HG03342 (cell line): ENCODE results near the gene KRTAP5-9.
"Not testable (repeated sequence)": the region's sequence is repeated elsewhere in the genome, so short reads cannot be mapped to it uniquely, and the experiment has no call there.

ENCODE experiments used
- ATAC-seq: cut with Tn5 transposase; IDR thresholded peaks from one replicate; pipeline ENCODE4 v1.9.1; 2021; ENCODE audit warnings: mild to moderate bottlenecking, moderate library complexity; ENCODE audit not compliant: unreplicated experiment

Gene KRTAP5-9

GRCh38 chr11:71548120-71548519, at the start of gene KRTAP5-9:
Gene KRTAP5-9 (plus strand): TSS chr11:71548420. CDS start chr11:71548658, 238 bp downstream.
- no peak for ATAC-seq

- ATAC-seq = no peak
These were observed 49.1 kb upstream of the KRTAP5-9 start for GRCh38 chr11:71499125-71499524.

GRCh38 chr11:71499546-71499945, 48.7 kb upstream of the KRTAP5-9 start:
- ATAC-seq = no peak

- ATAC-seq = no peak
These were observed 47.6 kb upstream of the KRTAP5-9 start for GRCh38 chr11:71500601-71501021.

DNA sequence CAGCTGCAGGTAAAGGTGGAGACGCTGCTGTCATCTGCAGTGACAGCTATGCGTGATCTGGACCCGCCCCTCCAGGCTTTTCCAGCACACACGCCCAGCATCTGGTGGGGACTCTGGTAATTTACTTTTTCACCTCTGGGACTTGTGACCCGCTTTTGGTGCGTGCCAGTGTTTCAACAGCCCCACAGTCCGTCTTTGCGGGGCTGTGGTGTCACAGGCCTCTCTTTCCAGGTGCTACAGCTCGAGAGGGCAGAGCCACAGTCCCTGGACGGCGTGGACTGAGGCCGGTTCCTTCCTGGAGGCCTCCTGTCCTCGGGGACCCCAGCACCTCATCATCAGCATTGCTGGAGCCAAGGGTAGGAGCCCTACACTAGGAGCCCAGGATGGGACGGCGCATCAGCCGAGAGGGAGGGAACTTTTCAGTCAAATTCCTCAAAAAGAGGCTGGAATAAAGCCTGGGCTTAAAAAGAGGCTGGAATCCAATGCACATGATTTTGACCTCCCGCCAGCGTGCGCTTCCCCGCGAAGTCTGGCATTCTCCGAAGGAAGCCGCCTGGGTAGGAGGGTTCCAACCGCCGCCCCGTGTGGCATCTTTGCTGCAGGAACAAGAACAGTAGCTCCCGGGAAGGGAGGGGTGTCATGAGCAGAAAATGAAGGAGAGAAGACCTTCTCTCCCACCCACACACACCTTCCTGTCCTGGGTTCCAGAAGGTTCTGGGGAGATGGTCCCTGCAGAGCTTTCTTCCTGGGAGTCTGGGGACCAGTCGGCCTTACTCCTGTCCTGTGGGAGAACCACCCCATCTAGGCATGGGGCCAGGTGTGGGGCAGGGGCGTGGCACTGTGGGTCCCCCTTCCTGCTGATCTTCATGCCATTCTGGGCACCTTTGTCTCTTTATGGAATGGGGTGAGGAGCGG, 46.9 kb upstream of the KRTAP5-9 start:
- no peak for ATAC-seq

GRCh38 chr11:71502026-71502425, 46.2 kb upstream of the KRTAP5-9 start:
- ATAC-seq = no peak

DNA sequence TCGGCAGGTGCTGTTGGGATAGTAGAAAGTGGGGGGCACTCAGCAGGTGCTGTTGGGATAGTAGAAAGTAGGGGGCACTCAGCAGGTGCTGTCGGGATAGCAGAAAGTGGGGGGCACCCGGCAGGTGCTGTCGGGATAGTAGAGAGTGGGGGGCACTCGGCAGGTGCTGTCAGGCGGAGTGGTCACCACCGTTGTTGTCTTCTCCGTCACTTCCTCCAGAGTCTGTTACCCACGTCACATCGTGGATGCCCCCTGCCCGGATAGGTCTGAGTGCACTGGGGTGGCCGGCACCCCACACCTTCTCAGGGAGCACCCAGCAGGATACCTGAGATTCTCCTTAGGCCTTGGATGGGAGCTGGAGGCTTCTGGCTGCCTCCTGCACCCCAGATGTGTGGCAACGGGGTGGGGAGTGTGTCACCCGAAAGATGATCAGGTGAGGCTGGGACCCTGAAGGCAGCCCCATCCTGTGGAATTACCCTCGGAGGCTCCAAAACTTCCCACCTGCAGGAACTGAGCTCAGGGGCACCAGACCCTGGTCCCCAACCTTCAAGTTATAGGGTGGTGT, 45.3 kb upstream of the KRTAP5-9 start:
- ATAC-seq = no peak

DNA sequence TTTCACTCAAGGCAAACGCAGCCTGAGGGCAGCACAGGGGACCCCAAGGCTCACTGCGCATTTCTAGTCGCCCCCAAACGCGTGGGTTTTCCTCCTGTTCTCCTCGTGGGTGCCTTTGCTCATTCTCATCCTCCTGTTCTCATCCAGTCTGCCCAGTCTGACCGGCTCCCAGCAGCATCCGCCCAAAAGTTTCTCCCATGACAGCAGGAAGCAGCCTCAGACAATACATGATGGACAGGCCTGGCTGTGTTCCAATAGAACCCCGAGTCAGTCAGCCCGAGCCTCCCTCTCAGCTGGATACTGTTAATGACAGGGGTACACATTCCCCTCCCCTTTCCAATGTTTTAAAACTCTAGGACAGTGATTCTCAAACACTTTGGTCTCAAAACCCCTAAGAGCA, 43.7 kb upstream of the KRTAP5-9 start:
- no peak for ATAC-seq

- ATAC-seq = no peak
These were observed 43.2 kb upstream of the KRTAP5-9 start for GRCh38 chr11:71505001-71505400.

- ATAC-seq = no peak
These were observed 42.4 kb upstream of the KRTAP5-9 start for GRCh38 chr11:71505781-71506180.

- ATAC-seq = no peak
These were observed 41.1 kb upstream of the KRTAP5-9 start for GRCh38 chr11:71507102-71507501.

- ATAC-seq = no peak
These were observed 29.4 kb upstream of the KRTAP5-9 start for GRCh38 chr11:71518506-71519471.

GRCh38 chr11:71519546-71519945, 28.7 kb upstream of the KRTAP5-9 start:
- ATAC-seq = no peak

GRCh38 chr11:71525188-71525937, 22.9 kb upstream of the KRTAP5-9 start:
- no peak for ATAC-seq

DNA sequence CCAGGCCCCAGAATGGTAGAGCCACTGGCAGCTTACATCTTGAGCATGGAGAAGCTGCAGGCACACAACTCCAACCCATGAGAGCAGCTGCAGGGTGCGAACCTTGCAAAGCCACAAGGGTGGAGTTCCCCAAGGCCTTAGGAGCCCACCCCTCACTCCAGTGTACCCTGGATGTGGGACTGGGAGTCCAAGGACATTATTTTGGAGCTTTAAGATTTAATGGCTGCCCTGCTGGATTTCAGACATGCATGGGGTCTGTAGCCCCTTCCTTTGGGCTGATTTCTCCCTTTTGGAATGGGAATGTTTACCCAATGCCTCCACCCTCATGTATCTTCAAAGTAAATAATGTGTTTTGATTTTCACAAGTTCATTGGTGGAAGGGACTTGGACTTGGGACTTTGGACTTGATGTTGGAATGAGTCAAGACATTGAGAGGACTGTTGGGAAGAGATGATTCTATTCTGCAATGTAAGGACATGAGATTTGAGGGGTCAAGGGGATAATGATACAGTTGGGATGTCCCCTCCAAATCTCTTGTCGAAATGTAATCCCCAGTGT, 22.2 kb upstream of the KRTAP5-9 start:
- ATAC-seq = no peak

DNA sequence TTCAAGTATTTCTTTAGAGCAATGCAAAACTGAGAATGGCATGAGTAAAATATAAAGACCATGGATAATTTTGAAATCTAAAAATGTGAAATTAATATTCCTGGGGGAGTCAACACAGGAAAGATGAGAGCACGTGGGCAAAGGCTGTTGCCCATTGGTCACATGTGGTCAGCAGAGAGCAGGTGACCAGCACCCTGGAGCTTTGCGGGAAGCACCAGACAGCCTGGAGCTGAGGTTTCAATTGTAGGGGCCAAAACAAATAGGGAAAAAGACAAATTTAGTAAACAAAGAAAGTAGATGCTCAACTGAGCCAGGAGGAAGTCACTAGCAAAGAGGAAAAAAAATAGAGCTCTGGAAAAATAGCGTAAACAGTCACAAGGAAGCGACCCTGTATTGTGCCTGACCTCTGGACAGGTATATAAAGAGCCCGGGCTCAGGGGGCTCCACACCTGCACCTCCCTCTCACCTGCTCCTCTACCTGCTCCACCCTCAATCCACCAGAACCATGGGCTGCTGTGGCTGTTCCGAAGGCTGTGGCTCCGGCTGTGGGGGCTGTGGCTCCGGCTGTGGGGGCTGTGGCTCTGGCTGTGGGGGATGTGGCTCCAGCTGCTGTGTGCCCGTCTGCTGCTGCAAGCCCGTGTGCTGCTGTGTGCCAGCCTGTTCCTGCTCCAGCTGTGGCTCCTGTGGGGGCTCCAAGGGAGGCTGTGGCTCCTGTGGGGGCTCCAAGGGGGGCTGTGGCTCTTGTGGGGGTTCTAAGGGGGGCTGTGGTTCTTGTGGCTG, 21.2 kb upstream of the KRTAP5-9 start, which contains the start of gene KRTAP5-7:
Gene KRTAP5-7 (plus strand): TSS at position 472 of the 780 bp plus-strand sequence. CDS start 34 bp downstream, at position 506.
- ATAC-seq = not testable (repeated sequence)

DNA sequence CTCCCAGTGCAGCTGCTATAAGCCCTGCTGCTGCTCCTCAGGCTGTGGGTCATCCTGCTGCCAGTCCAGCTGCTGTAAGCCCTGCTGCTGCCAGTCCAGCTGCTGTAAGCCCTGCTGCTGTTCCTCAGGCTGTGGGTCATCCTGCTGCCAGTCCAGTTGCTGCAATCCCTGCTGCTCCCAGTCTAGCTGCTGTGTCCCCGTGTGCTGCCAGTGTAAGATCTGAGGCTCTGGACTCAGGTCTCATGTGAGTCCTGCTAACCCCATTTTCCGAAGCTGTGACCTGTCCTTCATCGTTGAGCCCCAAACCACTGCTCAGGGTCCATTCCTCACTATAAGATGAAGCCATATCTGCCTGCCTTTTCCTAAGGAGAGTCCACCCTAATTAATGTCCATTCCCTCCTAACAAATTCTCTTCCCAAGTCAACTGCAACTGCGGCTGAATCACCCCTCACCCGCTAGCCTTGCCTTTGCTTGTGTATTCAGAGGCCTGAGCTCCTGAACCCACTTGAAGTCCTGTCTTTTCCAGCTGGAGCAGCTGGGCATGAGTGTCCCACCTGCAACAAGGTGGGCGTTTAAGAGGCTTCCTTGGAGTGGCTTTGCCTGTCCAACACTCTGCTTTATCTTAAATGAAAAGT, 20.5 kb upstream of the KRTAP5-9 start:
- no peak for ATAC-seq

- ATAC-seq = no peak
These were observed 17.6 kb upstream of the KRTAP5-9 start for GRCh38 chr11:71530602-71531001.
